GM19023 (cell line): ENCODE measurements around the gene MYEOV.

Experiments
- ATAC-seq: cut with Tn5 transposase; IDR thresholded peaks from one replicate; pipeline ENCODE4 v1.9.1; 2021; ENCODE audit warnings: mild to moderate bottlenecking, moderate library complexity; ENCODE audit not compliant: unreplicated experiment

Gene MYEOV

GRCh38 chr11:69339041-69339733, 45.2 kb downstream of the MYEOV start:
- no peak for ATAC-seq

GRCh38 chr11:69339983-69340565, 46.1 kb downstream of the MYEOV start:
- no peak for ATAC-seq

- no peak for ATAC-seq
Observed at GRCh38 chr11:69342588-69343330, 48.8 kb downstream of the MYEOV start.

- ATAC-seq = no peak
Observed at GRCh38 chr11:69343401-69344321, 49.7 kb downstream of the MYEOV start.

GRCh38 chr11:69344570-69345145, 50.7 kb downstream of the MYEOV start:
- no peak for ATAC-seq
